ENCODE results near the gene HTR4. TPM values are rescaled to one million over a fixed set of nuclear protein-coding genes. Genes with fewer than 3 reads are reported as not detected.

HTR4 gene
- total RNA-seq, 4 donors from 2014 or later, result 0.21 TPM; not detected in 3

- no peak overlapping the region for H3K4me3 ChIP-seq
- no peak overlapping the region for H3K27ac ChIP-seq
- DNase-seq (ENCODE audit: low spot score in 2 of 2), result no peak
- H3K9me3 ChIP-seq, result no peaks in the 10 kb centered on the region
- no peaks in the 10 kb centered on the region for H3K36me3 ChIP-seq
- 45 to 55% methylated on average over 2 of the region's 2 CpGs for whole genome bisulfite sequencing, 2 donors
- no peaks in the 10 kb centered on the region for H3K4me1 ChIP-seq
- H3K27me3 ChIP-seq, result no peaks in the 10 kb centered on the region
- TF ChIP-seq EP300 (IDR thresholded peaks at IDR 0.05), result no peak
- TF ChIP-seq POLR2A (IDR thresholded peaks at IDR 0.05), result no peak
- no peak for TF ChIP-seq CTCF (IDR thresholded peaks at IDR 0.05)
Measured at GRCh38 chr5:148586796-148587195, 67.5 kb downstream of the HTR4 start.

- Histone ChIP-seq H3K27me3 (no peaks in the 10 kb centered on the region), H3K4me3 (no peak overlapping the region), H3K27ac (no peak overlapping the region), H3K9me3 (no peaks in the 10 kb centered on the region), H3K36me3 (no peaks in the 10 kb centered on the region), H3K4me1 (no peaks in the 10 kb centered on the region)
- TF ChIP-seq POLR2A (IDR thresholded peaks at IDR 0.05), result no peak
- no peak for TF ChIP-seq EP300 (IDR thresholded peaks at IDR 0.05)
- TF ChIP-seq CTCF (IDR thresholded peaks at IDR 0.05), result no peak
- no peak for DNase-seq (ENCODE audit: low spot score in 2 of 2)
Measured at GRCh38 chr5:148585988-148586387, 68.3 kb downstream of the HTR4 start.

- no peak for TF ChIP-seq EP300 (IDR thresholded peaks at IDR 0.05)
- no peak for TF ChIP-seq POLR2A (IDR thresholded peaks at IDR 0.05)
- TF ChIP-seq CTCF (IDR thresholded peaks at IDR 0.05), result no peak
- no peaks in the 10 kb centered on the region for H3K9me3 ChIP-seq
- no peaks in the 10 kb centered on the region for H3K36me3 ChIP-seq
- DNase-seq (ENCODE audit: low spot score in 2 of 2), result no peak
- H3K4me1 ChIP-seq, result no peaks in the 10 kb centered on the region
- H3K27me3 ChIP-seq, result no peaks in the 10 kb centered on the region
- no peak overlapping the region for H3K4me3 ChIP-seq
- H3K27ac ChIP-seq, result no peak overlapping the region
Measured at GRCh38 chr5:148584103-148584502, 70.2 kb downstream of the HTR4 start.

- 84 to 88% methylated on average over 2 of the region's 2 CpGs for WGBS, 2 donors
- no peak overlapping the region for H3K27ac ChIP-seq
- no peak overlapping the region for H3K4me3 ChIP-seq
- no peak for DNase-seq (ENCODE audit: low spot score in 2 of 2)
- no peaks in the 10 kb centered on the region for H3K36me3 ChIP-seq
- TF ChIP-seq POLR2A (IDR thresholded peaks at IDR 0.05) (no peak), EP300 (IDR thresholded peaks at IDR 0.05) (no peak), CTCF (IDR thresholded peaks at IDR 0.05) (no peak)
- no peaks in the 10 kb centered on the region for H3K4me1 ChIP-seq
- H3K9me3 ChIP-seq, result no peaks in the 10 kb centered on the region
- H3K27me3 ChIP-seq, result no peaks in the 10 kb centered on the region
Measured at GRCh38 chr5:148583421-148583965, 70.8 kb downstream of the HTR4 start.

GRCh38 chr5:148574167-148574566, 80.2 kb downstream of the HTR4 start:
- TF ChIP-seq EP300 (IDR thresholded peaks at IDR 0.05) (no peak), CTCF (IDR thresholded peaks at IDR 0.05) (no peak), POLR2A (IDR thresholded peaks at IDR 0.05) (no peak)
- no peaks in the 10 kb centered on the region for H3K36me3 ChIP-seq
- H3K4me1 ChIP-seq, result no peaks in the 10 kb centered on the region
- no peak overlapping the region for H3K4me3 ChIP-seq
- H3K9me3 ChIP-seq, result no peaks in the 10 kb centered on the region
- 70 to 71% methylated on average over 4 of the region's 4 CpGs for WGBS, 2 donors
- no peaks in the 10 kb centered on the region for H3K27me3 ChIP-seq
- H3K27ac ChIP-seq, result no peak overlapping the region
- DNase-seq (ENCODE audit: low spot score in 2 of 2), result no peak

Data from tibial nerve (tissue), 4 donors.